ENCODE results near the gene POLK. TPM values are rescaled to one million over a fixed set of nuclear protein-coding genes. Genes with fewer than 3 reads are reported as not detected.

Gene POLK
- total RNA-seq, 4 donors from 2014 or later, result 11.8 to 43.8 (median 27.2) TPM

DNA sequence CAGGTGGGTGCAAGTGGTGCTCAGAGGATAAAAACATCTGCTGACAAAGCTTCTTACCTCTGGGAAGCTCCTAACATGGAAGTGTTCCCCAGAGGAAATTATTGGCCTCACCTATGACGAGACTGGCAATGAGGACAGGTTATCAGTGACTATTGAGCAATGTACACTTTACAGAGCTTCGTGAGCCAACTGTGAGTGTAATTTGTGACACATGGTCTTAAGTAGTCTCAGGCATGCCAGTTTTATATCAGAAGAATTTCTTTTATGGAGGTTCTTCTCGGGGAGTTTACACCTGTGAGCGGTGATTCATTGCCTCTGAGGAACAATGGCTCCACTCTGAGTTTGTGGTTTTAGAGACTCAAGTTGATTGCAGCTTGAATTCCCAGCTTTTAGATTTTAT, 110.9 kb downstream of the POLK start:
- Histone ChIP-seq H3K27ac (no peak overlapping the region), H3K4me3 (no peak overlapping the region), H3K27me3 (no peaks in the 10 kb centered on the region), H3K4me1 (peaks cover 19% of the 10 kb centered on the region), H3K36me3 (no peaks in the 10 kb centered on the region), H3K9me3 (no peaks in the 10 kb centered on the region)
- WGBS, result 49% methylated on average over 4 of the region's 4 CpGs
- DNase-seq (ENCODE audit: low spot score in 2 of 2), result no peak
- TF ChIP-seq POLR2A (IDR thresholded peaks at IDR 0.05), result no peak
- TF ChIP-seq POLR2AphosphoS5 (IDR thresholded peaks at IDR 0.05), result no peak
- no peak for TF ChIP-seq CTCF (IDR thresholded peaks at IDR 0.05)
- no peak for TF ChIP-seq EP300 (IDR thresholded peaks at IDR 0.05)

DNA sequence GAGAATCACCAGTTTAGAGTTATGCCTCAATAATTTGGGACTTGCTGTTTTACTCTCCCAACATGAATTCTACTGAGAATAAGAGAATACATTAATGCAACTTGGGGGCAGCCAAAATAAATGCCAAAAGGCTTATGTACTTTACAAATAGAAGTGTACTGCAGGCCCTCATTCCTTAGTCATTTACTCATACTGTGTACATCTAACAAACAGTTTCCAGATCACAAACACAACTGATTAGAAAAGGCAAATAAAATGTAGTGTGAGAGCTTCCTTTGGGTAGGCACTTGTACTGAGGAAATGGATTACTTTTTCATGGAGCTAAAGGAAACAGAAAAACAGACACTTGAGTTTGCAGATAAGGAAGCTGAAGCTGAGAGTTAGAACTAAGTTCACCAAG, 112.2 kb downstream of the POLK start:
- no peak for DNase-seq (ENCODE audit: low spot score in 2 of 2)
- peaks cover 16% of the 10 kb centered on the region for H3K4me1 ChIP-seq
- TF ChIP-seq POLR2AphosphoS5 (IDR thresholded peaks at IDR 0.05), result no peak
- no peaks in the 10 kb centered on the region for H3K27me3 ChIP-seq
- no peak overlapping the region for H3K27ac ChIP-seq
- no peak overlapping the region for H3K4me3 ChIP-seq
- no peaks in the 10 kb centered on the region for H3K9me3 ChIP-seq
- H3K36me3 ChIP-seq, result no peaks in the 10 kb centered on the region

DNA sequence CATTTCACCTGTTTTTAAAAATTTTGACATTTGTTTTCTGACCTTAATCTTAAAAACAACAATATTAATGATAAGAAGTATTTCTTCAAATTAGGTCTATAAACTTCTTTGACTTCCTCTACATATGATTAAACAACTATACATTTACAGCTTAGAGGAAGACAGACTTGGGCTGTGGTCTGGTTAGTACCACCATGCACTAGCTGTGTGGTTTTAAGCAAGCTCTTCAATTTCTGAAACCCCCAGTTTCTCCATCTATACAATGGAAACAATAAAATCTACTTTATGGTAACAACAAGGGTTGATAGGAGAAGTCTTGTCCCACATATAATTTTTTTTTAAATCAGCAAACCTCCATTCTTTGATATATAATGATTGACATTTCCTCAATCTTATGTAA, 115.3 kb downstream of the POLK start:
- H3K27me3 ChIP-seq, result no peaks in the 10 kb centered on the region
- H3K9me3 ChIP-seq, result no peaks in the 10 kb centered on the region
- H3K36me3 ChIP-seq, result no peaks in the 10 kb centered on the region
- peaks cover 4% of the 10 kb centered on the region for H3K4me1 ChIP-seq
- no peak for DNase-seq (ENCODE audit: low spot score in 2 of 2)
- H3K4me3 ChIP-seq, result no peak overlapping the region
- no peak overlapping the region for H3K27ac ChIP-seq
- TF ChIP-seq EP300 (IDR thresholded peaks at IDR 0.05) (no peak), POLR2AphosphoS5 (IDR thresholded peaks at IDR 0.05) (no peak), POLR2A (IDR thresholded peaks at IDR 0.05) (no peak), CTCF (IDR thresholded peaks at IDR 0.05) (no peak)

DNA sequence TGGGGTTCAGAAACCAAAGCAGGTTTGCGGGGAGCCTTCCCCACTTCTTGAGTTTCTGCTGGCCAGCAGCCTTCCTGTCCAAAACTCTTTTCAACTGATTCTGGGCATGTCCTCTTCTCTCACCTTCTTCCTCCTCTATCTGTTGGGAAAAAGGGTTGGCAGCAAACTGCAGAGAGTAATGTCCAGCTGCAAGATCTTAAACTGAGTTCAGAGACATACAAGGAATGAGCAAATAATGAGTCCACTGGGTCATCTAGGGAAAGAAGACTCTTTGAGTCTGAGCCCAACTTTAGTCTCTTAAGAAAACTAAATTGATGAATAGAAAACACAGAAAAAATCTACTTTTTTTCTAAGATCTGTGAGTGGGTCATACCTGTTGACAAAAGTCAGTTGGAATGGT, 116.1 kb downstream of the POLK start:
- no peak for DNase-seq (ENCODE audit: low spot score in 2 of 2)
- no peak overlapping the region for H3K27ac ChIP-seq
- no peaks in the 10 kb centered on the region for H3K36me3 ChIP-seq
- no peak for TF ChIP-seq POLR2AphosphoS5 (IDR thresholded peaks at IDR 0.05)
- no peak for TF ChIP-seq POLR2A (IDR thresholded peaks at IDR 0.05)
- TF ChIP-seq CTCF (IDR thresholded peaks at IDR 0.05), result no peak
- TF ChIP-seq EP300 (IDR thresholded peaks at IDR 0.05), result no peak
- no peak overlapping the region for H3K4me3 ChIP-seq
- WGBS, result 83% methylated on average over 1 of the region's 1 CpG
- H3K9me3 ChIP-seq, result no peaks in the 10 kb centered on the region
- H3K27me3 ChIP-seq, result no peaks in the 10 kb centered on the region
- no peaks in the 10 kb centered on the region for H3K4me1 ChIP-seq

DNA sequence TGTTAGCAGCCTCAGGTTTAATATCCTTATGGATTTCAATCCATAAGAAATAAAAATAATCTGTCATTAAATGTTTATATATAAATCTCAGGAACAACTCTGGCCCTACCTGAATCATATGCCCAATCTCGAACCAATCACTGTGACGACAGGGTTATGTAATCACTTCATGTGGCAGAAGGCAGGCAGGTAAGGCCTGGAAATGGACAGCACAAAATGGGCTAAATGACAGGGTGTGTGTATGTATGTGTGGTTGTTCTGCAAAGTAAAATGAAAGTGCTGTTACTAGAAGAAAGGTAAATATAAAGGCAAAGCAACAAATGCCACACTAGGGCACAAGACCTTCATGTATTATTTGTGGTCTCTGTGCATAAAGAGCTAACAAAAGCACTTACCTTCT, 119.2 kb downstream of the POLK start:
- WGBS, result 93% methylated on average over 2 of the region's 2 CpGs
- Histone ChIP-seq H3K9me3 (no peaks in the 10 kb centered on the region), H3K27ac (no peak overlapping the region), H3K27me3 (no peaks in the 10 kb centered on the region), H3K4me3 (no peak overlapping the region), H3K36me3 (no peaks in the 10 kb centered on the region), H3K4me1 (no peaks in the 10 kb centered on the region)
- DNase-seq (ENCODE audit: low spot score in 2 of 2), result no peak
- TF ChIP-seq POLR2AphosphoS5 (IDR thresholded peaks at IDR 0.05) (no peak), CTCF (IDR thresholded peaks at IDR 0.05) (no peak), POLR2A (IDR thresholded peaks at IDR 0.05) (no peak), EP300 (IDR thresholded peaks at IDR 0.05) (no peak)

DNA sequence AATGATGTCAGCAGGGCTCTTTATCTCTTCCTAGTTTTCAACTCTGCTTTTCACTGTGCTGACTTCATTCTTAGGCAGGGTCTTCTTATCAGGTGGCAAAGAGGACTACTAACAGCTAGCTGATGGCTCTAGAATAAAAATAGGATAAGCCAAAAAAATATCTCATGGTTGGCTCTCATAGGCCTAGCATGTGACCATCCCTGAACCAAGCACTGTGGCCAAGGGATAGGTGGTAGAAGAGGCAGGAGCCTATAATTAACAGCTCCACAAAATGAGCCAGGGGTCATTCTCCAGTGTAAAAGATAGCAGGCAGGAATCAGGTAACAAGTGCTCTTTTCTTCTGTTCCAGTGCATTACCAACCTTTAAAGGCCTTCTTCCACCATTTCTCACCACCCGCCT, 120.6 kb downstream of the POLK start:
- H3K4me3 ChIP-seq, result no peak overlapping the region
- TF ChIP-seq CTCF (IDR thresholded peaks at IDR 0.05), result no peak
- no peak for TF ChIP-seq POLR2AphosphoS5 (IDR thresholded peaks at IDR 0.05)
- no peak for TF ChIP-seq EP300 (IDR thresholded peaks at IDR 0.05)
- no peaks in the 10 kb centered on the region for H3K27me3 ChIP-seq
- H3K9me3 ChIP-seq, result no peaks in the 10 kb centered on the region
- H3K27ac ChIP-seq, result no peak overlapping the region
- 100% methylated on average over 1 of the region's 1 CpG for WGBS
- no peak for DNase-seq (ENCODE audit: low spot score in 2 of 2)
- H3K36me3 ChIP-seq, result no peaks in the 10 kb centered on the region
- no peaks in the 10 kb centered on the region for H3K4me1 ChIP-seq

Measured in suprapubic skin (tissue), 4 donors.